Ureter (tissue), 1 donor: ENCODE measurements around the gene SFR1. TPM values are rescaled to one million over a fixed set of nuclear protein-coding genes. Genes with fewer than 3 reads are reported as not detected.
A peak's percentile ranks its signal among the peaks of the same experiment; 100 is the strongest.

Experiments
- DNase-seq: peaks from one replicate; pipeline ENCODE4 v3.0.0-alpha.2; 2020; ENCODE audit warnings: low spot score
- total RNA-seq: library from RNA; stranded (reverse); gene quantifications from one replicate; pipeline ENCODE4 v1.2.4, GENCODE V29; 2023
- donor health status: DM: yes; HTN: yes; CAD: no.

The SFR1 gene, protein sequence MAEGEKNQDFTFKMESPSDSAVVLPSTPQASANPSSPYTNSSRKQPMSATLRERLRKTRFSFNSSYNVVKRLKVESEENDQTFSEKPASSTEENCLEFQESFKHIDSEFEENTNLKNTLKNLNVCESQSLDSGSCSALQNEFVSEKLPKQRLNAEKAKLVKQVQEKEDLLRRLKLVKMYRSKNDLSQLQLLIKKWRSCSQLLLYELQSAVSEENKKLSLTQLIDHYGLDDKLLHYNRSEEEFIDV
- 8.4 TPM for total RNA-seq

GRCh38 chr10:104121485-104122224 is at the start of gene SFR1:
Gene SFR1, plus strand, starts transcription at chr10:104122171. Its CDS starts 13 bp downstream, at chr10:104122184.
- DNase-seq = peak; percentile 99

GRCh38 chr10:104072786-104073185 is 49.2 kb upstream of the SFR1 start:
- DNase-seq = no peak

DNA sequence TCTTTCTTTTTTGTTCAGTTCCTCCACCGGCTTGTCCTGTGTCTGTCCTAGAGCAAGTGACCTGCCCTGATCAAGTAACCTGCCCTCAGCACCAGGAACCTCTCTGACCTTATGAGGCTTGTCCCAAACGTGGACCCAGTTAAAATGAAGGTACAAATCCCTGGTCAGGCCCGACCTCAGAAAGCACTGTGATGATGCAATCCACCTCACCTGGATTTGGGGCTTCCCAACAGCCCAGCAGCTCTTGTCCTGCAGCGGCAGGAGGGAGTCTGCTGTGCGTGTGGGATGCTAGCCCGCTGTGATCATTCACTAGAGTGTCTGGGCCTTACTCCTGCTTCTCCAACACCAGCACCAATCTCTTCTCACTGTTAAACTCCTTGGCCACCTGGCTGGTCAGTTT is 47.5 kb upstream of the SFR1 start:
- DNase-seq = no peak

- DNase-seq = no peak
Measured at GRCh38 chr10:104076743-104077160, 45.2 kb upstream of the SFR1 start.

DNA sequence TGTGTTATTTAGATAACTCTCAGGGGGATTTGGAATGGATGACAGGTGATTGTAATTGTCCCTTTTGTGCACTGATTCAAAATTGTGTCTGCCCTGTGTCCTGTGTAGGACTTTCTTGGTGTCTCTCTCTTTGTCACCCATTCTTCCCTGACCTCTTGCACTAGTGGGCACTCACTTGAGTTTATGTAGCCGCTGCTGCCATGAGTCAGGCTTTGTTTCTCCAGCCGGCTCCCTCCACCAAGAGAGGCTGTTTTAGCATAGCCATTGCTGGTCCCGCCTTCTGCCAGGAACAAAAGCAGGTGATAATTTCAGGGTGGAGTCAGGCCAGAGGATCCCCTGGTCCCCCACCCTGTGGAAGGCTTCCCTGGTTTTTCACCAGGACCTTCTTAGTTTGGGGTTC is 44.7 kb upstream of the SFR1 start:
- DNase-seq = no peak

DNA sequence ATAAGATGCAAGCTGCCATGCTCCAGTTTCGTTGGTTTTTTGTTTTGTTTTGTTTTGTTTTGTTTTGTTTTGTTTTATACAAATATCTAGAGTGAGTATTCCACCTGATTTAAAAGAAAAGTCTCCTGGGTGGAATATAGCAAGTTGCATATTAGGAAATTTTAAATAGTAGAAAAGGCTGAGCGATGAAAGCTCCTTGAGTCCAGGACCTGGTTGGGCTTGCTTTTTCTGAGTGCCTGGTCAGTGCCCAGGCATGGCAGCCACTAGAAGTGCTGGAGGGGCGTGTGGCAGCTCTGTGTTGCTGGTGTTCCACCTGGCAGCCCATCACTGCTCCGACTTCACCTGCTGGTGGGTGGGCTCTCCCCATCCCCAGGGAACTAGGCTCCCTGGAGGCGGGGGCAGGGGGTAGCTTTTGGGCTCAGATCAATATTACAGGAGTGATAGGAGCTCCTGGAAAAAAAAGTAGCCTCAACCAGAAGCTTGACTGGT is 44.3 kb upstream of the SFR1 start:
- no peak for DNase-seq

DNA sequence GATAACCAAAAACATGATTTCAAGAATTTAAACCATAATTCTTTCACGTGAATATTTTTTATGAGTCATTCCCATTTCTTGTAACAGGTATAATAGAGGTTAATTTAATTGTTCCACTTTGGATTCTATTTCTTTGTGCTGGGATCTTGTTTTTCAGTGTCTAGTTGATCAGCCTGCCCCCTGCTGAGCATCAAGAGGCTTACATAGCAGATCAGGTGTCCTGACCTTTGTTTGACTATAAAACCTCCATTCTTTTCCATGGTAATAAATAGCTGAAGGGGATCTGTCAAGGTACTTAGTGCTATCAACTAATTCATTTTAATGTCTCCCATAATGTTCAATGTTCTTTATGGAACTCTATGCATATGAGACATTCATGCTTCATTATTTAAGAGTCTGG is 41.2 kb upstream of the SFR1 start:
- no peak for DNase-seq

DNA sequence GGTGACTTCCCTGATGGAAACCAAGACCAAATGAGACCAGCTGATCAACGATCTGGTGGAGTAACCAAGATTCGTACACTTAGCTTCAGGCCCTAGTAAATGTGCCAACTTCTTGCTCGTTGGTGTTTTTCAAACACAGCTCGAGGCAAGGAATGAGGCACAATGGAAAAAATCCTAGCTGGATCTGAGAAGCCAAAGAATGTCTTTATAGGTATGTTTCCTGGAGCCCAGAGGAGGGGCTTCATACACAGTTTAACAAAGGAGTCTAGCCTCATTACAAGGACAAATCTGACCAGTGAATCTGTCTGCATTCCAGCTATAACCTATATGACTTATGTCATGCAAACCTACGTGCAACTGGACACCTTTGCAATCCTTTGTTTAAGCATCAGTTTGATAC is 40.0 kb upstream of the SFR1 start:
- no peak for DNase-seq

DNA sequence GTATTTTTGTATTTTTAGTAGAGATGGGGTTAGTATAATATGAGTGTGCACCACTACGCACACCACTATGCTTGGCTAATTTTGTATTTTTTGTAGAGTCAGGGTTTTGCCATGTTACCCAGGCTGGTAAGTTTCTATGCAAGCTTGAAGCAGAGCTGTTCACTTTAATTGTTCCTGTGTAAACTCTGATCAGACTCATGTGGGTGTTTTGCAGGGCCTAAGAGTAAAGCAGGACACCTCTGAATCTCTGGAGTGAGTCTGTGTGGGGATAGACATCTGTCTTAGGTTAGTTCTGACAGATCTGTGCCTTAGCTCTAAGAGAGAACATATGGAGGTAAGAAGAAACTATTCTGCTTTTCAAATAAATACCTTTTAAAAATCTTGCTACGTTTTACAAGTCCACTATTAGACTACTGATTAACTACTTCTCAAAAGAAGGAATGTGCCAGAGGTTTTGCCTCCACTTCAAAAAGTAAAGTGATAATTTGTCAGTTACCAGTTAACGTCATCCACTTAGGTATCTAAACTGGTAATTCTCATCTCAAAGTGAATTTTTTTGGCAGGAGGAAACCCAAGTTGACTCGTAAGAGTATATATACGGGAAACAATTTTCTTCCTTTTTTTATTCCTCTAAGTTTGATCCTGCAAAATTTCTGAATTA is 37.4 kb upstream of the SFR1 start:
- DNase-seq = no peak

DNA sequence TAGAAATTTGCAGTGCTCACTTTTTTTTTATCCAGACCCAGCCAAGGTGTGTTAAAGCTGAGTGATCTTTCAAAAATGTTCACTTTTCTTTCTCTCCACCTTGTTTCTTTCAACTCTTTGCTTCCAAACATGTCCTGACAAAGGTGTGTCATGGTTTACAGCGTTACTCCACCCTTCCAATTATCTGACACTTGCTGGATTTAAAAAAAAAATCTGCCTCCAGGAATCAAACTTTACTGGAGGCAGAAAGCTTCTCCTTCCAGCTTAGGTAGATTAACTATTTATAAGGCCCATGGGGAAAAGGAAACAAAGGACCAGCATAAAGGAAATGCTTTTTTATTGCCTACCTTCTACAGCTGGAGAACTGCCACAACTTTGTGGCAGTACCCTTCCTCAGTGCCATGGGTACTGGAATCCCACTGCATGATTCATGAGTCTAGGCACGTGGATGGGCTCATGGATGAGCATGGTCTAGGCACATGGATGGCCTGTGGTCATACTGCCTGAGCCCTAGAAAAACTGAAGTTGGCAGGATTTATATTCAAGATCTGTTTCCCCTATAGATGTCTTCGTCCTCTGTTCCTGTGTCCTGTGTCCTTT is 36.1 kb upstream of the SFR1 start, which contains the start of gene COL17A1:
COL17A1 (minus strand) TSS at position 80 of the 600 bp plus-strand sequence. CDS start 5,207 bp downstream, outside the sequence.
- no peak for DNase-seq

- DNase-seq = no peak
Measured at GRCh38 chr10:104088239-104088638, 33.7 kb upstream of the SFR1 start.

GRCh38 chr10:104089621-104090020 is 32.4 kb upstream of the SFR1 start:
- DNase-seq = no peak

DNA sequence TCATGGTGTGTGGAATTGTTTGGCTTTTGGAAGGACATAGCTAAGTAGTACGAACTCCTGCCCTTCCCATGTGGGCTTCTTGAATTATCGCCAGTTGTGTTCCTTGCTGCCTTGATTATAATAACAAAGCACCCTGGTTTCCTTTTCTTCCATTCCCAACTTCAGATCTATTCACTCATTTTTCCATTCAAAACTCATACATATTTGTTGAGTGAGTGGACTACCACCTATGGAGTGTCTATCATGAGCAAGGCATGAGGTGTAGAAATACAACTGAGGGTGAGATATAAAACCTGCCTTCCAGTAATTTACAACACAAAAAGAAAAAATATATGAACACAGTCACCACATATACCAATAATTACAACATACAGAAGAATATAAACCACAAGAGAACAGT is 31.4 kb upstream of the SFR1 start:
- DNase-seq = no peak

- DNase-seq = no peak
Measured at GRCh38 chr10:104092749-104093148, 29.2 kb upstream of the SFR1 start.

DNA sequence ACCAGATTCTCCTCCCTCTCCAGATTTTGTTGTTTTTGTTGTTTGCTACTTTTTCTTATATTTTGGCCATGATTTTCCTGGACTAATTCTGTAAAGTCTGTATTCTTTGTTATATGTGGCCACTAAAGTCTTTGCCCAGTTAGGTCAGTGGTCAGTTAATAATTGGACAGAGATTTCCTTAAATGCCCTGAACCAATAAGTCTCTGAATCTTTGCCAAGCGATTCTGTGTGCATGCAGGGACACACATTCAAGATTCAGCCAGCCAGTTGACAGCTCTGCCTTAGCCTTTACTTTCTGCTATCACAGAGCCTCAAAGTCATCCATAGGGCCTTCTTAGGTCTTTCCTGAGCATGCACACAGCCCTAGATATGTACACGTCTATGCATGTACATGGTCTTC is 25.3 kb upstream of the SFR1 start:
- DNase-seq = no peak

GRCh38 chr10:104098358-104098925 is 23.5 kb upstream of the SFR1 start:
- no peak for DNase-seq

- DNase-seq = no peak
Measured at GRCh38 chr10:104099269-104099668, 22.7 kb upstream of the SFR1 start.

DNA sequence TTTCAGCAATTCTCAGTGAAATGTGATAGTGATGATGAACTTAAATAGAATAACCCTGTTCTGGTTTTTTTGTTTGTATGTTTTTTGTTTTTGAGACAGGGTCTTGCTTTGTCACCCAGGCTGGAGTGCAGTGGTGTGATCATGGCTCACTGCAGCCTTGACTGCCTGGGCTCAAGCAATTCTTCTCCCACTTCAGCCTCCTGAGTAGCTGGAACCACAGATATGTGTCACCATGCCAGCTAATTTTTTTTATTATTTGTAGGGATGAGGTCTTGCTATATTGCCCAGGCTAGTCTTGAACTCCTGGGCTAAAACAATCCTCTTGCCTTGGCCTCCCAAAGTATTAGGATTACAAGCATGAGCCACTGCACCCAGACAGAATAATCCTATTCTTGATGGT is 22.0 kb upstream of the SFR1 start:
- DNase-seq = no peak

DNA sequence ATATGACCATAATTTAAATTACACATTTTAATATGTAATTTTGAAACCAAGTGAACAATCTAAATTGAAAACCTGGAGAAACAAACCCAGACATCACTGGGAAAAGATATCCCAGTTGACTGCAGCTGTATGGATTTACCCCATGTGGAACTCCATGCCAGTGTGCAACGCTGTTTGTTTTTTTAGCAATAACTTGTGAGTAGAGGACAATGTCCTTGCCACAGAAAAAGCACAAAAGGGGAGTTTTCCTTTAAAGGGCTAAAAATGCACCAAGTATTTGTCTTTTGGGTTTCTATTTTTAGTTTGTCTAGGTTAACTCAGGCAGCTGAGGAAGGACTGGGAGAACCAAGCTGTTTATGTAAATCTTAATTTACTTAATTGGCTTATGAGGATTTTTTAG is 21.2 kb upstream of the SFR1 start:
- no peak for DNase-seq

- no peak for DNase-seq
Measured at GRCh38 chr10:104101902-104102301, 20.1 kb upstream of the SFR1 start.

- DNase-seq = no peak
Measured at GRCh38 chr10:104103956-104104355, 18.0 kb upstream of the SFR1 start.

GRCh38 chr10:104104418-104104817 is 17.6 kb upstream of the SFR1 start:
- no peak for DNase-seq
